Measurements from ENCODE around the gene SKAP2. TPM values are rescaled to one million over a fixed set of nuclear protein-coding genes. Genes with fewer than 3 reads are reported as not detected.

The SKAP2 gene
- total and polyA plus RNA-seq, 10 of the 15 experiments (the other 5 are each of a cell fraction or from before 2014, with no cell fraction given): 10.9 to 40.6 (median 23.5) TPM

- TF ChIP-seq SIN3A (IDR thresholded peaks at IDR 0.05; ENCODE audit: low read depth, low read length) (no peak), WRNIP1 (IDR thresholded peaks at IDR 0.05; ENCODE audit: borderline replicate concordance, low read depth, low read length) (no peak), ZNF274 (IDR thresholded peaks at IDR 0.05; ENCODE audit: insufficient read depth, insufficient read length) (no peak), ZZZ3 (IDR thresholded peaks at IDR 0.05; ENCODE audit: control insufficient read depth, insufficient read length, low read depth) (no peak), NR2C2 (IDR thresholded peaks at IDR 0.05; ENCODE audit: borderline replicate concordance, control insufficient read depth, insufficient read length, low read depth) (no peak), MEF2B (IDR thresholded peaks at IDR 0.05; ENCODE audit: partially characterized antibody, poor library complexity, severe bottlenecking) (no peak), RCOR1 (conservative IDR thresholded peaks at IDR 0.05; ENCODE audit: low read depth, low read length) (no peak)
Observed at GRCh38 chr7:26670841-26671240, 193.5 kb downstream of the SKAP2 start (continued).

GRCh38 chr7:26670290-26670689 is 194.1 kb downstream of the SKAP2 start:
- Histone ChIP-seq H3K4me1 (ENCODE audit: control insufficient read depth, insufficient read depth, low read length) (no peaks in the 10 kb centered on the region), H3K9me3 (replicated peaks; ENCODE audit: control insufficient read depth, insufficient read depth, low read length) (no peaks in the 10 kb centered on the region), H3K4me2 (ENCODE audit: control insufficient read depth, insufficient read depth) (peak overlapping the region; percentile 14; the same call in 1 of the 2 replicates), H3K4me3 (no peak overlapping the region), H3K36me3 (ENCODE audit: control insufficient read depth in 2 of 2, insufficient read depth in 2 of 2, low read length in 1 of 2) (no peaks in the 10 kb centered on the region), H3K27me3 (replicated peaks in 1 of 2; ENCODE audit: control insufficient read depth in 2 of 2, insufficient read depth in 2 of 2, low read length in 1 of 2) (no peaks in the 10 kb centered on the region), H4K20me1 (ENCODE audit: control insufficient read depth, insufficient read depth) (no peaks in the 10 kb centered on the region), H3K9ac (ENCODE audit: control insufficient read depth, insufficient read depth, low read length) (no peak overlapping the region), H3K79me2 (ENCODE audit: control insufficient read depth, insufficient read depth, low read length) (no peaks in the 10 kb centered on the region), H3K27ac (ENCODE audit: control insufficient read depth, insufficient read depth) (no peak overlapping the region), H2AFZ (ENCODE audit: control insufficient read depth, low read depth, low read length) (no peak overlapping the region)
- ChIA-PET RAD21 (ENCODE audit: unreplicated experiment) (interaction anchor here (0.7 to 1.7 kb wide), 3 partner anchors 11 to 305 kb away, joined by 3 to 10 read pairs (median 7); no protein-coding TSS in a partner anchor), CTCF (interaction anchor here (0.7 to 2.0 kb wide), 12 partner anchors 10 to 778 kb away, joined by 3 to 18 read pairs (median 5); no protein-coding TSS in a partner anchor), POLR2A (no interaction called here), SMC1A (ENCODE audit: uncharacterized antibody, unreplicated experiment) (interaction anchor here (0.7 to 1.6 kb wide), 9 partner anchors 8 to 304 kb away, joined by 3 to 16 read pairs (median 4); no protein-coding TSS in a partner anchor)
- FAIRE-seq: no peak
- no peak for ATAC-seq
- intact Hi-C loops (cut with micrococcal nuclease; ENCODE audit: unreplicated experiment): no loop called here
- in situ Hi-C loops (cut with MboI): no loop called here
- DNase-seq (ENCODE audit: low read depth, low spot score): no peak
- 0% methylated on average over 2 of the region's 2 CpGs for WGBS (ENCODE audit: insufficient coverage, insufficient replicate concordance, low lambda C conversion rate, missing lambda C conversion rate)
- TF ChIP-seq NFXL1 (IDR thresholded peaks at IDR 0.05; ENCODE audit: borderline replicate concordance): no peak
- BruUV-seq (replicated peaks): no TSS peak

Measured in GM12878 (cell line).